GM21825 (cell line): ENCODE results near the gene FAM3B.
"Not testable (repeated sequence)": the region's sequence is repeated elsewhere in the genome, so short reads cannot be mapped to it uniquely, and the experiment has no call there.

Experiments
- ATAC-seq: cut with Tn5 transposase; IDR thresholded peaks from one replicate; pipeline ENCODE4 v1.9.1; 2021; ENCODE audit warnings: mild to moderate bottlenecking, moderate library complexity; ENCODE audit not compliant: unreplicated experiment

FAM3B gene, protein sequence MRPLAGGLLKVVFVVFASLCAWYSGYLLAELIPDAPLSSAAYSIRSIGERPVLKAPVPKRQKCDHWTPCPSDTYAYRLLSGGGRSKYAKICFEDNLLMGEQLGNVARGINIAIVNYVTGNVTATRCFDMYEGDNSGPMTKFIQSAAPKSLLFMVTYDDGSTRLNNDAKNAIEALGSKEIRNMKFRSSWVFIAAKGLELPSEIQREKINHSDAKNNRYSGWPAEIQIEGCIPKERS

DNA sequence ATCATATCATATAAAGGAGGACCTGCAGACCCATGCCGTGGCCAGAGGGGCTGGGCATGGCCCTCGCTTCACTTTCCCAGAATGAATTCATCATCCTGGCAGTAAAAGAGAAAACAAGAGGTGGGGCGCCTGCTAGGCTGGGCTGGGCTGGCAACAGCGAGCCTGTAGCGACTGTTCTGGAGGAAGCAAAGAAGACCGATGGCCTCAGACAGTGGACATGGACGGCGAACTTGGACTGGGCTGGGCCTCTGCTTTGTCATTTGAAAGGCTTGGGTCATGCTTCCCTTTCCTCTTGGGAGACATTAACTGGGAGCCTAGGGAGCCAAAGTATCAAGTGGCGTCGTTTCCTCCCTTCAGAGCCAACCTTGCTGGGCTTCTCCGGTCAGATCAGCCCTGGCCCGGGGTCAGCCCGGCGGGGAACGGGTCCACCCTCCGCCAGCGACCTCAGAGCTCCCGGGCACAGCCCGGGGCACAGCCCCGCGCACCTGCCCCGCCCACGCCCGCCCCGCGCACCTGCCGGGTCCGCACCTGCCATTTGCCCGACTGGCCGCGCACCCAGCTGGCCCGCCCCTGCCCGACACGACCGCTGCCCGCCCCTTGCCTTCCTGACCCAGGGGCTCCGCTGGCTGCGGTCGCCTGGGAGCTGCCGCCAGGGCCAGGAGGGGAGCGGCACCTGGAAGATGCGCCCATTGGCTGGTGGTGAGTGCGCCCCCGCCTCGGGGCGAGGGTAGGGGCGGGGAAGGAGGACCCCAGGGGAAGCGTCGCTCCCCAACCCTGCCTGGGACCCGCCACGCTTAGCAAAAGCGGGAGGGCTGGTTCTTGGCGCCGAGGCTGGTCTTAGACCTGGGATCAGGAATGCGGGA is at the start of gene FAM3B:
TSS of gene FAM3B (plus strand) at position 602 of the 863 bp plus-strand sequence. CDS start at position 681, 79 bp downstream.
- no peak for ATAC-seq

DNA sequence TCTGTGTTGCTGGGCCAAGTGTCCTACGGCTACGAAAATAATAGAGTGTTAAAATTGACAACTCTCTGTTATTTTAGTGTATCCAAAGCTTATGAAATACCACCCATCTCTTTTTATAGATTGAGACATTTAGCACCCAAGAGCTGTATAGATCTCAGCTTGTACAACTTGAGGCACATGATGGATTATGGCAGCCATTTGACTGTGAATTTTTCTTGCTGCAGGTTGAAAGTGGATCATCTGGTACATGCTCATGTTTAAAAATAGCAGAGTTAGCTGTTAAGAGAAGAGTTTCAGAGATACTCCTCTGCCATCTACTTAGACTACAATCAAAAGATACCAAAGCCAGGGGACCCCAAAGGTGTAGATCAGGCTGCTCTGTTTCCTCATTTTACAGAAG is 49.3 kb upstream of the FAM3B start:
- no peak for ATAC-seq

DNA sequence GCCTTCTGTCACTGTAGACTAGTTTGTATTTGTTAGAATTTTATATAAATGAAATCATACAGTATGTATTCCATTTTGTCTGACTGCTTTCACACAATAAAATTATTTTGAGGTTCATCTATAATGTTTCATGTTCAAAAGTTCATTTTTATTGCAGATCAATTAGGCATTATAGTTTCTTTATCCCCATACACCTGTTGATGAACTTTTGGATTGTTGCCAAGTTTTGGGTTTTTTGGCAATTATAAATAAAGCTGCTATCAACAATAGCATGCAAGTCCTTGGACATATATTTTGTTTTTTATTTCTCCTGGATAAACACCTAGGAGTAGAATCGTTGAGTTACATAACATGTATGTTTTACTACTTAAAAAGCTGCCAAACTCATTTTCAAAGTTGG is 47.1 kb upstream of the FAM3B start:
- no peak for ATAC-seq

DNA sequence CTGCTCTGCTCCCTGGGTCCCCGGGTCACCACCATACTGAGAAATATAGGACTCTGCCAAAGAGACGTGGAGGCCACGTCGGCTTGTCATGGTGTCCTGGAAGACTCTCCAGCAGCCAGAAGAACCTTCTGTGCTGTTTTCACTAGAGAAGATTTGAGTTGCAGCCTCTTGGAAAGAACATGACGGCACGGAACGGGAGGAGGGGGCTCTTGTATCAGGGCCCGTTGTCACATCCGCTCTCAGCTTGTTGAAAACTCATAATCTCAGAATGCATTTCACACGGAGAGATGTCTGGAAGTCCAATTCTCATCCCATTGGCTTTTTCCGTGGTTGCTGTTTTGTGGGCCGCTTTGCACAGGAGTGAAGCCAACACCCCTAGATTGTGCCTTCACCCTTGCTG is 39.4 kb upstream of the FAM3B start:
- no peak for ATAC-seq

DNA sequence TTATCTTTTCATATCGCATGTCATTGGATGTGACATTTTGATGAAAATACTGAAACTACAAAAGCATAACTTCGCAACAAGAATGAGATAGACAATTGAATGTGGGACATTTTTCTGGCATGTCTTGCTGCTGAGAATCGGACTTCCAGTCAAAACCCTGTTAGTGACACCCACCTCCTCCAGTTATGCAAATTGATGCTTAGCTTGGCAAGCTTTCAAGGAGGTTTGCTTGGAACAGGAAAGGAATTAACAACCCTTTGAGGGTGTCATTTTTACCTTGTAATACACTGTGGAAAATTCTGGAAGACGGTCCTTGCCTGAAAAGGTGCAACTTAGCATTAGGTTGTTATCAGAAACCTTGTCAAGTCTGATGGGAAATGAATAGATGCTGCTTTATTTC is 38.8 kb upstream of the FAM3B start:
- no peak for ATAC-seq

DNA sequence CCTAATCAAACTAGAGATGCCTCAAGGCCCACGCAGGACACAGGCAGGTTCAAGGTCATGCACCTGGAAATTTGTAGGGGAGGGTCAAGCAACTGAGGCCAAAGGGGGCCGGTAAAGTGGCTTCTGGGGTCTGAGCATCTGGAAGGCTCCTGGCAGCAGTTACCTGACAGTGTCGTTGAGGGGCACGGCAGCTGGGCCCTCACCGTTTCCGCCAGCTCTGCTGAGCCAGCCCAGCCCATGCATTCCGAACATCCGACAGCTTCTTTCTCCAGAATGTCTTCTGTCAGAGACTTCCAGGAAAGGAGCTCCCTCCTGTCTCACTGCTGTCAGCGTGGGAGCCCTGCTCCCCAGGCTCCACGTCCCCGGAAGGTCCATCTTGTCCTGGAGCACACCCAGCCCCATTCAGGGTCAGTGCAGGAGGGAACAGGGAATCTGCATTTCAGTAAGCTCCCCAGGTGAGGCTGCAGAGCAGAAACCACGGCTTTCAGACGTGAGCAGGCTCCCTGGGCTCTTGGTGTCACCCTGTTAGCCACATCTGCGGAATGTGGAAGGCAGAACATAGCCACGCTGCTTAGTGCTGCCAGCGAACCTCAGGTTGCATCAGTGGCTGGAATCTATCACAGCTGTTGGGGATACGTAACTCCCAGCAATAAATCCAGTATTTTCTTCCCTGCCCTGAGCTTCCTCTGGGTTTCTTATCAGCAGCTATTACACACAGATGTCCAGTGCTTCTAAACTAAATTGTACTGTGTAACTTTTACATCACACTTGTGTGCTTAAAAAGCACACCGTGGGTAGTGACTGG is 36.3 kb upstream of the FAM3B start:
- no peak for ATAC-seq

DNA sequence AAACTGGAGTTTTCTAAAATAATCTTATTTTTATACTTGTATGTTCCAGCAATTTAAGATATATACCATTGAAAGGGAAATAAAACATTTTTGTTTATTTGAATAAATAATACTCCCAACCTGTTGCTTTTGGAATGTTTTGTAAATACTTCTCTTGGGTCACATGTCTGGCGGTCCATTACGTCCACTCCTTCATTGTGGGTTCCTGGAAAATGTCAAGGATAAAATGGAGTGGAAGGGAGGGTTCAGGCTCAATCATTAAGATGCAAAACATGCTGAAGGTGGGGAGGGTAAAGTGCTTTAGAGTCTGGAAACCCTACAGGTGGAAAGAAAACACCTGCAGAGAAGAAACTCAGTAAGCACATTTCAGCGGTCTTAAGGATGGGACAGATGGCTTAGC is 34.2 kb upstream of the FAM3B start:
- ATAC-seq, result no peak

DNA sequence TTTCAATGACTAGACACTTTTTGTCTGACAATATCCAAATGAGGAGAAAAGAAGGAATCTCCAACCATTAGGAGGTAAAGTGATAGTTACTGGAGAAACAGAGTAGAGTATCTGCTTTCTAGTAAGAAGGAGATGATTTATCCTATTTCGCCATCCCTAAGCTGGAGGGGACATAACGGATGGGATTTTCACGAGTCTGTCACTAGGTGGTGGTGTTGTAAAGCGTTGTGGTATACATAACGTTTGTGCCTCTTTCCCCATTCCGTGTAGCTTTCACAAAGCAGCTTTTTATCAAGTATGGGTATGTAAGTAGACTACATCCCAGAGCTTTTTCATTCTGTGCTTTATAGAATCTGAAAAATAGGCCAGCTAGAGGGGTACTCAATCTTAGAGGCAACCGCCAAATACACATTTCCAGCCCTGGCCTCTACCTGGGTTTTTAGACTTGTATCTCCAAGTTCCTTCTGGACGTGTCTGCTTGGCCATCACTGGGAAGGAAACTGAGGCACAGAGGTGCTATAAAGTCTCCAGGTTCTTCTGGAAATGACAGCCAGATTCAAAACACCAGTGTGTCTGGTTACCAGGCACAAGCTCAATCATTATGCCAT is 33.3 kb upstream of the FAM3B start:
- no peak for ATAC-seq

DNA sequence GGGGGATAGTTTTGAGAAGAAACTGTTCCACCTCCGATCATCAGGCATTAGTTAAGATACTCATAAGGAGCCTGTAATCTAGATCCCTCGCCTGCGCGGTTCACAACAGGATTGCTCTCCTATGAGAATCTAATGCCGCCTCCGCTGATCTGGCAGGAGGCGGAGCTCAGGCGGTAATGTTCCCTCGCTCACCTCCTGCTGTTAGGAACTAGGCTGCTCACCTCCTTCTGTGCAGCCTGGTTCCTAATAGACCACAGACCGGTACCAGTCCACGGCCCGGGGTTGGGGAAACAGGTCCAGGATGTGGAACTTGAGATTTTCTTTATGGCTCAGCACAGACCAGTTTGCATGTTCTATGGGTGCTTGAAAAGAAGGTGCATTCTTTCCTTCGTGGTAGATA is 27.2 kb upstream of the FAM3B start:
- ATAC-seq, result no peak

DNA sequence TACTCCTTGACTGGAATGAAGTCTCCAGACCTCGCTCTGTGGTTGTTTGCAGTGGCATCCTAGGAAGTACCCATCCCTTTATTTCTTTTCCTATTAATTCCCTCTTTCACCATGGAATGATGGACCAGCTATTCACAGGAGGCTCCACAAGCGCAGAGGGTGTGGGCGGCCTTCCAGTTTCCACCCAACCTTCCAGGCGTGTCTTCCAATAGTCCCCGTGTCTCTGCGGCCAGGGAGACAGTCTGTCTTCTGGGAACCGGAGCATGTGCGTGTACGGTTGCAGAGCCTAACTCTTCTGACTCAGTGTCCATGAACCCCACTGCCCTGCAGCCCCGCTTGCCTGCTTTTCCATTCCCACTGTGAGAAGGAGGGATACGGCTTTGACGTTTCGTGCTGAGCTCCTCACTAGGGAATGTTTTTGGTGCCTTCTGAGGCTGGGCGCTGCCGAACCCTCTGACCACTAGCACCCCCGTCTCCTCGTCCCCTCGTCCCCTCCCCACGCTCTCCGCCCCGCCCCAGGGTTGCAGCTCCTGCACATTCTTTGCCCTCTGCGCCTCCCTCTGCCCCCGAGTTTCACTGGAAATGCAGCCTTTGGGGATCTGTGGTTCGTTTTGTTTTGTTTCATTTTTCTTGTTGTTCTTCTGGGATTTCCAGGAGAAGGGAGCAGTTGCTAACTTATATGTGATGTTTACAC is 26.3 kb upstream of the FAM3B start:
- no peak for ATAC-seq

DNA sequence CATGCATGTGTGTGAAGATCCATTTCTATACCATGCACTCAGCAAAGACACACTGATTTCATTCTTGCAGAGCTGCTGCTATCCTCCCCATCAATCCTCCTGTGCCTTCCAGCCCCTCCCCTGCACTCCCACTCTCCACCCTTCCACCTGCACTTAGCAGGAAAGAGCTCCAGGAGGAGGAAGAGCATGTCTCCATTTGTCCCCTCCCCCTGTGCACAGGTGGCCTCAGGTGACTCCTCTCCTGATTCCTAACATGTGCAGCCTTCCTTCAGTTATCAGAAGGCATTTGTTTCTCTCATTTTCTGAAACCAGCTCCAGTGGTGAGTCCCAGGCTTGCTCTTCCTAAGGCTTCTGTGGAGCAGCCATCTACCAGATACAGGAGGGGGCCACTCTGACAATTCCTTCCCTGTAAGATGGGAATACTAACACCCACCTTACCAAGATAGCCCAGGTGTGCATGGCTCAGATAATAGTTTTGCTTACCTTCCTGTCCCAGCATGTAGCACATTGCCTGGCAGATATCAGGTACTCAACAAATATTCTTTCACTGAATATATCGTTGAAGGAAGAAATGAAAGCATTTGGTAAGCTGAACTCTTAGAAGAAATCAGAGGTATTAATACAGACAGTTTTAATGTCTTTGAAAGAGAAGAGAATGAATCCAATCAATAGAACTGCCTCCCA is 21.9 kb upstream of the FAM3B start:
- ATAC-seq, result no peak

DNA sequence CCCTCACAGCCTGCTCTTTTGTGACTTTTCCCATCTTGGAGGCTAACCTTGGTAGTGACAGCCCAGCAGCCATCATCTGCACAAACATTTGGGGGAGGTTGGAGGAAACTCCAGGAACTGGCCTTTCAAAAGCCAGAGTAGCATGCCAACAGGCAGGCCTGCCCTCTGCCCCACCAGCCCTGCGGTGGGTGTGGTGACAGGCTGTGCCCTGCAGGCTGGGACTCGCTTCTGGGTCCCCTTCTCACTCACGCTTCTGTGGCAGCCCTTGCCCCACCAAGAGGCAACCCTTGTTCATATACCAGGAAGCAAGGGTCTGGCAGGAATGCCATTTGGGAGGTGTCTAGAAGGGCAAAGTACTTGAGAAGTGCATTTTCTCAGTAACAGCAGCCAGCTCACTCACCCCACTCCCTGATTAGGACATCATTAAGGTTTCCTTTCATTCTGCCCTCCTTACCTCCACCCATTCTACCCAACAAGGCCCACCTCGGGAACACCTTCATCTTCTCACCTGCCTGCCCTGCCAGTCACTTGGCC is 20.8 kb upstream of the FAM3B start:
- no peak for ATAC-seq

DNA sequence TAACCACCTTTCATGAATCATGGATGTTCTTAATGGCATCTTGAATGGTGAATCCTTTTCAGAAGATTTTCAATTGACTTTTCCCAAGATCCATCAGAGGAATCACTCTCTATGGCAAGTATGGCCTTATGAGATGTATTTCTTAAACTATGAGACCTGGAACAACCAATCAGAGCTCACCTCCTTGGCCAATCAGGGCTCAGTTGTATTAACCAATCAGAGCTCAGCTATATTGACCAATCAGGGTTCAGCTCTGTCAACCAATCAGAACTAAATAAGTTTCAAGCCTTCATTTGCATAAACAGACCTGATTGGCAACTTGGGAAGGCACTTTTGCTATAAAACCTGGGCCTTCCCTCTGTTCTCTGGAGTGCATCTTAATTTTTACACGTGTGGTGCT is 13.6 kb upstream of the FAM3B start:
- ATAC-seq, result no peak

DNA sequence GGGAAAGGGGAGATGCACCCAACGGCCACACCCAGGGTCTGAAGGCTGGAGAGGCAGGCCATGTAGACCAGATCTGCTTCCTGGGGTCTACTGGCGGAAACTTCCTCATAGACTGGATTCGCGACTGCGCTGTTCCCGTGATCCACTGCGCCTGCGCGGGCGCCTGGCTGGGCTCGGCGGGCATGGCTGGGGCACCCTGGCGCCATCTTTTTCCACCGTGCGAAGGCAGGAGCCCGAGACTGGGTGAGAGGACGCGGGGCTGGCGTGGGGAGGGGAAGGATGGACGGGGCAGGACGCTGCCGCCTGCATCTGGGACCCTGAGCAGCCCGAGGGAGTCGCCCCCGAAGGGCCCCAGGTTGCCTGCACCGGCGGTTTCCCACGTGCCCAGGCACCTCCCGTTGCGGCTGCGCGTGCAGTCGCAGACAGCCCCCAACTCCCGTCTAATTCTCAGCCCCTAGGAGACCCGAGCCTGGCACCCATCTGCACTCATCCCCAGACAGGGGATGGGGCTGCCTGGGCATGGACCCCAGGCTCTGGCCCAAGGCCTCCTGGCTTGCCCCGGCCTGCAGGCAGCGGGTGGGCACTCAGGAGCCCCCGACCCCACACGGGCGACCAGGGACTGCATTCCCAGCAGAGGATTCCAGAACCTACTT is 12.4 kb upstream of the FAM3B start:
- ATAC-seq, result no peak

DNA sequence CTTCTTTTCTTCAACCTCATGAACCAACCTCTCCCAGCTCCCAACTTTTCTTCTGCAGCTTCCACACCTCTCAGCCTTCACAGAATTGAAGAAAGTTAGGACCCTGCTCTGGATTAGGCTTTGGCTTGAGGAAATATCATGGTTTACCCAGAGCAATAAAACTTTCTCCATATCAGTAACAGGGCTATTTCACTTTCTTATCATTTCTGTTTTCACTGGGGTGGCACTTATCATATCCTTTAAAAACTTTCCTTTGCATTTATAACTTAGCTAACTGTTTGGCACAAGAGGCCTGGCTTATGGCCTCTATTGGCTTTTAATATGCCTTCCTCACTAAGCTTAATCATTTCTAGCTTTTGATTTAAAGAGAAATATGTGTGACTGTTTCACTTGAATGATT is 9.4 kb upstream of the FAM3B start:
- ATAC-seq, result no peak

DNA sequence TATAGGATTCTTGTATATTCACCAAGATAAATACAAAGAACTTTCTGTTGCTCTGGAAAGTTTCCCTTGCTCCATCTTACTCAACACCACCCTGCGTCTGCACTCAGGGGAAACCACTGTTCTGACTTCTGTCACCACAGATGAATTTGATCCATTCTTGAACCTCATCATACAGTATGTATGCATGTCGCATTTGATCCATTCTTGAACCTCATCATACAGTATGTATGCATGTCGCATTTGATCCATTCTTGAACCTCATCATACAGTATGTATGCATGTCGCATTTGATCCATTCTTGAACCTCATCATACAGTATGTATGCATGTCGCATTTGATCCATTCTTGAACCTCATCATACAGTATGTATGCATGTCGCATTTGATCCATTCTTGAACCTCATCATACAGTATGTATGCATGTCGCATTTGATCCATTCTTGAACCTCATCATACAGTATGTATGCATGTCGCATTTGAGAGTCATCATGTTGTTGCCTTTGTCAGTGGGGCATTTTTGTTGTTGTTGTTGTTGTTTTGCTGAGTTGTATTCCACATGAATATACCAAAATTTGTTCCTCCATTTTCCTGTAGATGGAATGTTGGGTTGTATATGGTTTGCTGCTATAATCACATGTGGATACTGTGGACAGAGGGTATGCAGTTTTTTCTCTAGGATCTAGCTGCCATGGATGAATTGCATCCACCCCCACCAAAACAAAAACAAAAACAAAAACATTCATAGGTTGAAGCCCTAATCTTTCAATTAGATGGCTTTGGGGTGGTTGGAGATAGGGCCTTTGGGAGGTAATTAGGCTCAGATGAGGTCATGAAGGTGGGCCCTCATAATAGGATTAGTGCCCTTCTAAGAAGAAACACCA is 3.1 kb upstream of the FAM3B start:
- not testable (repeated sequence) for ATAC-seq

DNA sequence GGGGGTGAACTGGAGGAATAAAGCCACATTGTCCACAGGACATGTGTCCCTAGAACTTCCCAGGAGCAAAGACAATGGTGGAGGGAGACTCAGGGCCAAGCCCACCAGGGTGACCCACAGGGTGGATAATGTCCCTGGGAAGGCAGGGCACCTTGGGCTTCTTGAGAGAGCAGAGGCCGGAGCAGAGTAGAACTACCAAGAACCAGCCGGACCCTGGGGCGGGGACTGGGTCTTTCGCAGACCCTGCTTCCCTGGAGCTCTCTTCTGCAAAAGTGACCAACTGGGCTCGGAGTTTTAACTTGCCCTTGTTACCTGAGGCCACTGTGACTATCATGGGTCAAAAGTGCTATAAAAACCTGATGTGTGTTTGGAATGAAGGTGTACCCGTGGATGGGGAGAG is 875 bp upstream of the FAM3B start:
- no peak for ATAC-seq

DNA sequence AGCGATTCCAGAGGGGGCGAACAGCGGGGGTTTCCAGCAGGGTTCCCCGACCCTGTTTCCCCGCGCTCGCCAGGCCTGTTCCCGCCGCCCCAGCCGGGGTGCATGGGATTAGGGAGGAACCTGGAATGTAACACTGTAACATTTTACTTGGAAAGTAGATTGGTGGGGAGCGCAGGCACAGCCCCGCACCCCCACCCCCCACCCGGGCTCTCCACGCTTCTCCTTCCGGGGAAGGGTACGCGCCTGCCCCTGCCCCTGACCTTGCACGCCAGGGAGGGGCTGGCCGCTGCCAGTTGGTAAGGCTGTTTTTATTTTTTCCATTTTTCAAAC is 427 bp downstream of the FAM3B start:
- ATAC-seq, result no peak
